D341Med (cell line): ENCODE results near the gene CDC25C.
"Not testable (repeated sequence)": the region's sequence is repeated elsewhere in the genome, so short reads cannot be mapped to it uniquely, and the experiment has no call there.

ENCODE experiments used
- DNase-seq: peaks from one replicate; pipeline ENCODE4 v3.0.0; 2012; ENCODE audit warnings: low spot score

The CDC25C gene

GRCh38 chr5:138275379-138275782, 56.2 kb downstream of the CDC25C start:
- DNase-seq, result no peak

- no peak for DNase-seq
Observed at GRCh38 chr5:138274189-138274853, 57.3 kb downstream of the CDC25C start, which contains the start of gene GFRA3. Gene GFRA3 (minus strand): TSS chr5:138274621. CDS start chr5:138274424, 197 bp downstream.

DNA sequence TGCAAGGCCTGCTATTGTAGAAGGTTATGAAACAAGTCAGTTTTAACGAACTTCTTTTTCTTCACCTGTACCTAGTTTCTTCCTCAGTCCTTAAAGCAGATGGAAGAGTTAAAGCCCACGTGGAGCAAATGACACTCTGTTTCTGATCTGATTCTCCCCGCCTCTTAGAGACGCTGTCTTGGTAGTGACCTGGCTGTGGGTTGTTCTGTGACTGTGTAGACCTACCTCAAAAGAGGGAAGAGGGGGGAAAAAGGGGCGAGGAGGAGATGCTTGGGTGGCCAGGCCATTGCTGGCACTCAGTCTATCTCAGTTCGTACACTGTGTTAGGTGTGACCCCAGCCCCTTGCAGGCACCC, 57.8 kb downstream of the CDC25C start:
- DNase-seq, result no peak

DNA sequence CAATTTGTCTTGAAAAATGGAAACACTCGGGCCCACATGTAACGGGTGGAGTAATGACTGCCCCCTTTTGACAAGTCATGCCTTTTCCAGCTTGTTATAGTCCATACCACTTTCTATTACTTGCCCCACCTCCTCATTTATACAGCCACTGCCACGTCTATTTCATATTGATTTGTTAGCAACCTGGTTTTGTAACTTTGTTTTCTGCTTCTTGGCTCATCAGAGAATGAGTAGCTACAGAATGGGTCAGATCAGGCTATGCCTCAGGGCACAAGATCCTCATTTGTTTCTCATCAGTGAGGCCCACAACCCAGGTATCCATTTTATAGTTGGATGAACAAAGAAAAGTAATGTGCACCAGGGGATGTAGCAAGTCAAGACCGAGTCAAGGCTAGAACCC, 58.9 kb downstream of the CDC25C start:
- DNase-seq, result no peak

GRCh38 chr5:138271281-138271680, 60.3 kb downstream of the CDC25C start:
- DNase-seq, result no peak

DNA sequence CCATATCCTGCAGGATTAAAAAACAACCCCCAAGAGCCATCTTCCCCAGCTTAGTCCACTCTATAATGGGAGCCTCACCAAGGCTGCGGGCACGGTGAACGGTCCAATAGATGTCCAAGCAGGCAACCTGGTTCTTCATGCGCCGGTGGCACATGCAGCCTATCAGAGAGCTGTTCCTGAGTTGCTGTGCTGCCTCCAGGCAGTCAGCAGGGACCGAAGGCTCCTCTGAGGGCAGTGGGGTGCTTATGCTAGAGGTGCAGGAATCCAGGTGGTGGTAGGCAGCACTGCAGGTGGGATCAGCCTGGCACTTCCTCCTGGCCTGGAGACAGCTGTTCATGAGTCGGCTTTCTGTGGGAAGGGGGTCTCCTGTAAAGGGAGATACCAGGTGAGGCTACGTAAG, 67.4 kb downstream of the CDC25C start:
- no peak for DNase-seq

- DNase-seq, result no peak
Observed at GRCh38 chr5:138263581-138263980, 68.0 kb downstream of the CDC25C start.

- no peak for DNase-seq
Observed at GRCh38 chr5:138258704-138259292, 72.8 kb downstream of the CDC25C start.

GRCh38 chr5:138257583-138257982, 74.0 kb downstream of the CDC25C start:
- DNase-seq, result no peak

DNA sequence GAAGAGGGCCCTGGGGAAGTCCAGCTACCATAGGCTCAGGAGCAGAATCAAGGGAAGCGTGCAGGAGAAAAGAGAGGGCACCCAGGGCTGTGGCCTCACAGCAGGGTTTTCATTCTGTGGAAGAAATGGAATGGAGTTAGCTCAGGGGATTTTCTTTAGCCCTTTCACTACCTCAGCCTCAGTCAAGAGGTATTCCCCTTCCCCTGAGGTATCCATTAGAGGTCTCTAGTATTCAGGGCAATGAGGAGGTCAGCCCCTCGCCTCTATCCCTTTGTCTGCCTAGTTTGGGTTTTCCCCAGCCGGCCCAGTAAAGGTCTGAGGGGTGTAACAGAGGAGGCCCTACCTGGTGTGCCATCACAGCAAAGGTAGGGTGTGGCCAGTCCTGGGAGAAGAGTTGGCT, 78.7 kb downstream of the CDC25C start:
- DNase-seq, result no peak

DNA sequence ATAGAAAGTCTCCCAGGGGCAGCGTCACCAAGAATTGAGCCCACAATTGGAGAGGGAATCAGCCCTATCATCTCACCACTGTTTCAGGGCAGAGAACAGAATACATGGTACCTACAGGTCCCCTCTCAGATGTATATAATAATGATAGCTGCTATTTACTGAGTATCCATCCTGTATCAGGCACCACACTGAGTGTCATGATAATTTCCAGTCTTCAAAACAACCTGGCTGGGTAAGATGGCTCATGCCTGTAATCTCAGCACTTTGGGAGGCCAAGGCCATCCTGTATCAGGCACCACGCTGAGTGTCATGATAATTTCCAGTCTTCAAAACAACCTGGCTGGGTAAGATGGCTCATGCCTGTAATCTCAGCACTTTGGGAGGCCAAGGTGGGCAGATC, 83.8 kb downstream of the CDC25C start:
- DNase-seq, result not testable (repeated sequence)

DNA sequence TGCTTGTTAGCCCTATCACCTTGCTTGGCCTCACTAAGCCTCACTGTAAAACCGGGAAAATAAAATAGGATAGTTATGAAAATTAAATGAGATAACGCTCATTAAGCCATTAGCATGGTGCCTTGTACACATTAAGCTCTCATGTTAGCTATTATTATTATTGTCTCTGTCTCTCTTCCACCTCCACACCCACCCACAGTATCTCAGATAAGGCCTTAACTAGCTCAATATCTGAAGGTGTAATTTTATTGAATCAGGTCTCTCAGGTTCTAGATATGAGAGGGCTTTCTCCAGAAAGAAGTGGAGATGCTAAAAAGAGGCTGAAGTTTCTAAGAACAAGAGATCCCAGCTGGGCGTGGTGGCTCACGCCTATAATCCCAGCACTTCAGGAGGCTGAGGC, 84.8 kb downstream of the CDC25C start:
- no peak for DNase-seq

- no peak for DNase-seq
Observed at GRCh38 chr5:138246334-138246733, 85.3 kb downstream of the CDC25C start.

- DNase-seq, result no peak
Observed at GRCh38 chr5:138245717-138246116, 85.9 kb downstream of the CDC25C start.

DNA sequence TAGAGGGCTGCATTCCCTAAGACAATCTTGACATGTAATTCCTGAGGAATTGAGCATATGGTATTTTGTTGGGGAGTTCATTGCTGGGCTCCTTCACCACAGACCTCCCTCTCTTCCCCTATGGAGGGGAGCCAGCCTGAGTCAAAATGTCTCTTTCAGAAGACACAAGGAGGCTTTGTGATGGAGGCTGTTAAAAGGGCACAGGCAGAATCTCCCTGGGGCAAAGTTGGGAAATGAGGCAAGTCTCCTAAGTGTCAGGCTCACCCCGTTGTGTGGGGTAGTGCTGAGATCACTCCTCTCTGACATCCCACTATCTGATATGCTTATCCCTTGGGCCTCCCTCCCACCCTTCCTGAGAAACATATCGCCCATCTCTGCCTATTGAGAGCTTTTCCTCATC, 87.8 kb downstream of the CDC25C start:
- no peak for DNase-seq

GRCh38 chr5:138241688-138242571, 89.7 kb downstream of the CDC25C start:
- peak; percentile 76 for DNase-seq

DNA sequence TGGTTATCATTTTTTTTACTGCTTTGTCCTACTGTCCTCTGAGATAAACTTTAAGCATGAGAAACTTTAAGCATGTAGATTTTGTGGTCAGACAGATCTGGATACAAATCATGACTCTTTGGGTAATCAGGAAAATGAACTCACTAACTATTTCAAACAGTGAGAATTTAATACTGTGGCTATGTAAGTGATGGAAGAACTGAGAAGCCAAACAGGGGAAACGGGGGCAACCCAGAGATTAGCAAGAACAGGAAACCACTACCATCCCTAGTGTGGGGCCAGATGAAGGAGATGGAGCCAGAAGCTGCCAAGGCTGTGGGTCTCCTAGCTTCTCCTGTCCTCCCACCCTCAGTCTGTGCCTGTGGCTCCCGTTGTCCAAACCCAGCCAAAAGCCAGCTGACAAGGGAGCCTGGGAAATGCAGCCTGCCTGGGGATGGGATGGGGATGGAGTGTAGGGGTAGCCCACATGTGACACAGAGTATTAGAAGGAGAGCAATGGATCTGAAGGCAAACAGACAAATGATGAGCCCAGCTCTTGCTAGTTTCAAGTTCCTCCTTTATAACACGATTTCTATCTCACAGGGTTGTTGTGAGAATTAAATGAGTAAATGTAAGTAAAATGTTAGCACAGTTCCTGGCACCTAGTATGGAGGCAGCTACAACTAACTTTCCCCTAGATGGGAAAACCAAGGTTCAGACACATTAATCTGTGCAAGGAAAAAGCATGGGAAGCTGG, 90.8 kb downstream of the CDC25C start:
- DNase-seq, result no peak

- no peak for DNase-seq
Observed at GRCh38 chr5:138238034-138238433, 93.6 kb downstream of the CDC25C start.
